Sigmoid colon (tissue), 7 donors: ENCODE results near the gene SYCE1L. TPM values are rescaled to one million over a fixed set of nuclear protein-coding genes. Genes with fewer than 3 reads are reported as not detected.
"Not testable (repeated sequence)": the region's sequence is repeated elsewhere in the genome, so short reads cannot be mapped to it uniquely, and the experiment has no call there.

Experiments
- DNase-seq: peaks from one replicate; pipeline ENCODE4 v3.0.0-alpha.2; 2019
- H3K27ac ChIP-seq, 4 donors: fragments of 200-600 bp; sonication (generic); one replicate each; pipeline ENCODE4 v1.5.1; 2016 to 2019; ENCODE audit warnings: mild to moderate bottlenecking in 1 of 4
- H3K27me3 ChIP-seq, 3 donors: fragments of 200-600 bp; sonication (generic); one replicate each; pipeline ENCODE4 v1.5.1; 2019; ENCODE audit warnings: mild to moderate bottlenecking in 1 of 3
- H3K36me3 ChIP-seq, 4 donors: fragments of 200-600 bp; sonication (generic); one replicate each; pipeline ENCODE4 v1.5.1; 2016 to 2019
- H3K4me1 ChIP-seq, 4 donors: fragments of 200-600 bp; sonication (generic); one replicate each; pipeline ENCODE4 v1.5.1; 2017 to 2019
- H3K4me3 ChIP-seq, 4 donors: fragments of 200-600 bp; sonication (generic); one replicate each; pipeline ENCODE4 v1.5.1; 2017 to 2019; ENCODE audit warnings: mild to moderate bottlenecking in 2 of 4, moderate library complexity in 1 of 4
- H3K9me3 ChIP-seq, 4 donors: fragments of 200-600 bp in 3 of 4; sonication (generic) in 3 of 4; one replicate each; pipeline versions ENCODE4 v1.5.1 to v1.6.1; 2013 to 2019
- CTCF ChIP-seq, 4 experiments: fragments of 450-650 bp in 3 of 4; fragments of 200-600 bp in 1 of 4; IDR thresholded peaks; one replicate each; pipeline ENCODE4 v1.5.1; 2016 to 2019; ENCODE audit warnings: antibody characterized with exemption in 4 of 4, mild to moderate bottlenecking in 3 of 4, moderate library complexity in 2 of 4
- EP300 ChIP-seq, 4 donors: sonication (generic); formaldehyde crosslinking; IDR thresholded peaks; one replicate each; pipeline ENCODE4 v1.6.1; 2017; ENCODE audit warnings: antibody characterized with exemption in 4 of 4
- POLR2A ChIP-seq, 2 donors: fragments of 450-650 bp; IDR thresholded peaks; one replicate each; pipeline ENCODE4 v1.6.1; 2016; ENCODE audit warnings: antibody characterized with exemption in 2 of 2, mild to moderate bottlenecking in 2 of 2, moderate library complexity in 2 of 2
- POLR2AphosphoS5 ChIP-seq, 4 donors: sonication (generic); formaldehyde crosslinking; IDR thresholded peaks; one replicate each; pipeline ENCODE4 v1.6.1; 2017; ENCODE audit warnings: antibody characterized with exemption in 4 of 4
- WGBS, 2 donors: extraction: QIAGEN DNeasy Blood & Tissue Kit; methylation state at CpG; one replicate each; pipeline ENCODE4 v1.1.7; 2013; 5-methylcytosine and 5-hydroxymethylcytosine counted together
- intact Hi-C: fragments of 100-400 bp; cut with DNase I; formaldehyde crosslinking; loops from one replicate; pipeline ENCODE4 v1.15.1; 2023
- polyA plus RNA-seq, 3 donors: library from polyadenylated mRNA; stranded (reverse); fragments of 200-250 nt; gene quantifications; one replicate each; pipeline ENCODE4 v1.2.3, GENCODE V29; 2013
- total RNA-seq, 4 donors: library from RNA; depleted of rRNA; stranded (reverse); fragments of >200 nt; gene quantifications; one replicate each; pipeline ENCODE4 v1.1.0, GENCODE V29; 2016
- donor health status: healthy with polysubstance abuse.
- donor health status: Bipolar disorder and iron deficiency.
- donor health status: healthy.

Gene SYCE1L
- total and polyA plus RNA-seq, 7 donors = 0.71 to 4.8 (median 1.2) TPM; not detected in 2

GRCh38 chr16:77172951-77173350 is 26.3 kb upstream of the SYCE1L start:
- no peak for DNase-seq
- no peaks in the 10 kb centered on the region for H3K36me3 ChIP-seq
- H3K27me3 ChIP-seq = peaks cover 0 to 19% (median 8%) of the 10 kb centered on the region in 3 donors
- no peak overlapping the region for H3K27ac ChIP-seq
- intact Hi-C loops = loop anchor here (2.0 kb wide), 1 partner anchor 1384 kb away; no protein-coding TSS in a partner anchor
- H3K4me3 ChIP-seq = no peak overlapping the region
- H3K9me3 ChIP-seq = no peaks in the 10 kb centered on the region
- TF ChIP-seq POLR2A (IDR thresholded peaks at IDR 0.05) (no peak), CTCF (IDR thresholded peaks at IDR 0.05) (no peak), POLR2AphosphoS5 (IDR thresholded peaks at IDR 0.05) (no peak), EP300 (IDR thresholded peaks at IDR 0.05) (no peak)
- H3K4me1 ChIP-seq = no peaks in the 10 kb centered on the region

- Histone ChIP-seq H3K36me3 (no peaks in the 10 kb centered on the region), H3K4me1 (no peaks in the 10 kb centered on the region), H3K27ac (no peak overlapping the region), H3K9me3 (no peaks in the 10 kb centered on the region), H3K27me3 (no peaks in the 10 kb centered on the region), H3K4me3 (no peak overlapping the region)
- WGBS, 2 donors = 51 to 76% methylated on average over 1 of the region's 1 CpG
- TF ChIP-seq POLR2AphosphoS5 (IDR thresholded peaks at IDR 0.05) = no peak
- TF ChIP-seq EP300 (IDR thresholded peaks at IDR 0.05) = no peak
- no peak for TF ChIP-seq POLR2A (IDR thresholded peaks at IDR 0.05)
- TF ChIP-seq CTCF (IDR thresholded peaks at IDR 0.05) = no peak
- DNase-seq = no peak
- intact Hi-C loops = no loop called here
These were observed 16.1 kb upstream of the SYCE1L start for GRCh38 chr16:77183137-77183536.

- H3K4me1 ChIP-seq, intact Hi-C loops, DNase-seq, H3K27me3 ChIP-seq, H3K36me3 ChIP-seq, H3K9me3 ChIP-seq, H3K27ac ChIP-seq, H3K4me3 ChIP-seq: not testable (repeated sequence)
- 93 to 94% methylated on average over 1 of the region's 1 CpG for WGBS, 2 donors
These were observed 12.9 kb upstream of the SYCE1L start for GRCh38 chr16:77186298-77186697.

DNA sequence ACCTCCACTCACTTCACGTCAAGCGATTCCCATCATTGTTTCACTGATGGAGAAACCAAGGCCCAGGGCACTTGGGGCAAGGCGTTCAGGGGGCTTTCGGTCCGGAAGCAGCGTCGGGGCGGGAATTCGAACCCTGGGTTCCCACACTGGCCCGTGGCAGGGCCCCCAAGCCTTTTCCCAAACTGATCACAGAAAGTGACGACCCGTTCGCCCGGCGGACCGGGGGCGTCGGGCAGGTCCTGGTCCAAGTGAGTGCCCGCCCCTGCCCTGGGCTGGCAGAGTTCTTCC is 9.1 kb upstream of the SYCE1L start:
- DNase-seq = no peak
- no peaks in the 10 kb centered on the region for H3K27me3 ChIP-seq
- peak overlapping the region; percentile 69 to 90 (median 88) for H3K4me3 ChIP-seq
- peaks cover 0 to 19% (median 15%) of the 10 kb centered on the region in 4 donors for H3K36me3 ChIP-seq
- TF ChIP-seq EP300 (IDR thresholded peaks at IDR 0.05) (no peak), POLR2A (IDR thresholded peaks at IDR 0.05) (no peak), POLR2AphosphoS5 (IDR thresholded peaks at IDR 0.05) (no peak), CTCF (IDR thresholded peaks at IDR 0.05) (no peak)
- no peaks in the 10 kb centered on the region for H3K9me3 ChIP-seq
- WGBS, 2 donors = 0 to 1% methylated on average over 19 of the region's 19 CpGs
- peak overlapping the region; percentile 89 to 97 (median 91) for H3K27ac ChIP-seq
- H3K4me1 ChIP-seq = peaks cover 0 to 23% (median 18%) of the 10 kb centered on the region in 4 donors
- intact Hi-C loops = loop anchor here (2.0 to 10.0 kb wide), 2 partner anchors 535 to 1567 kb away; partner anchors contain the start of genes ADAT1 and NUDT7

DNA sequence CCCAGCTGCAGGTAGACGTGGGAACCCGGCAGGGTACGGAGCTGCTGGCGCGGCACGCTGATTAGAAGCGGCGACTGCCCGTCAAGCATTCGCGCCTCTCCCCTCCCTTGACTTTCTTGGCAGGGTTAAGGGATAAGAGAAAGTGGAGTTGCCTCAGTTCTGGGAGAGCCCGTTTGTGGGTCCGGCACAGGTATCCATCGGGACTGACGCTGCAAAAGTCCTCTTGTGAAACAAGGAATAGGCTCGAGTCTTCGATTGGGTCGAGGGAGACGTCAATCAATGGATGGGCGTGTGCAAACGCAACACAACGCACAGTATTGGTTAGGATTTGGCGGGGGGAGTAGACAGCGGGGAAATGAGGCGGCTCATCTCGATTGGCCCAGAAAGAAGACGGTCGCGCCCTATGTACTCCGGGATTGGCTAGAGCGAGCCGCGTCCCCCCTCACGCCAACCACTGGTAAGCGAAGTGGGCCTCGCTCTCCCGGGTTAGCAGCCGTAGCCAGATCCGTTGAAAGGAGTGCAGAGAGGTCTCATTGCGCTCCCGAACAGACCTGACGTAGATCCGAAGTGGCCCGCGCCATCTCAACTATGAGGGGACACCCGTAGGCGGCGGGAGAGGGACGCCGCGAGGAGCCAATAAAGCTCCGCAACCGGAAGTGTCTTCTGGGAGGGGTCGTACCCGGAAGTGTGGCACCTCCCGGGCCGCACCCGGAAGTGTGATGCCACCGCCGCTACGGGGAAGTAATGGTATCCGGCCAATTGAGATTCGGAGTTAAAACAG is 8.5 kb upstream of the SYCE1L start, which contains the start of gene MON1B:
MON1B (plus strand) TSS at position 713 of the 781 bp plus-strand sequence. CDS start 296 bp downstream, outside the sequence.
- 0% methylated on average over 63 of the region's 63 CpGs for WGBS, 2 donors
- H3K27ac ChIP-seq = peak within 1 kb of the TSS; percentile 89 to 97 (median 91)
- H3K4me1 ChIP-seq = peaks cover 0 to 23% (median 18%) of the 10 kb centered on the region in 4 donors
- H3K27me3 ChIP-seq = no peaks in the 10 kb centered on the region
- H3K4me3 ChIP-seq = peak within 1 kb of the TSS; percentile 69 to 90 (median 88)
- H3K36me3 ChIP-seq = peaks cover 0 to 24% (median 19%) of the 10 kb centered on the region in 4 donors
- TF ChIP-seq POLR2AphosphoS5 (IDR thresholded peaks at IDR 0.05) = peak; percentile 70 to 91 (median 79)
- no peak for TF ChIP-seq CTCF (IDR thresholded peaks at IDR 0.05)
- TF ChIP-seq EP300 (IDR thresholded peaks at IDR 0.05) = peak in 1 of 4 donors; percentile 48
- TF ChIP-seq POLR2A (IDR thresholded peaks at IDR 0.05) = peak; percentile 27 to 81
- intact Hi-C loops = loop anchor here (2.0 to 10.0 kb wide), 2 partner anchors 534 to 1568 kb away; partner anchors contain the start of genes ADAT1 and NUDT7
- no peaks in the 10 kb centered on the region for H3K9me3 ChIP-seq
- DNase-seq = peak; percentile 99
